SU-DHL-6 (cell line): ENCODE measurements around the gene DNAH14.

Experiments used
- H2AFZ ChIP-seq: fragments of 200-600 bp; sonication (generic); 2 replicates; pipeline ENCODE4 v1.6.1; 2014; ENCODE audit warnings: low read depth, mild to moderate bottlenecking, moderate library complexity, mixed read lengths, antibody characterized with exemption, low read length; ENCODE audit not compliant: severe bottlenecking
- H3F3A ChIP-seq: fragments of 200-600 bp; shearing (Covaris generic); 2 replicates; pipeline ENCODE4 v1.6.0; 2016; ENCODE audit warnings: antibody characterized with exemption, mild to moderate bottlenecking; ENCODE audit not compliant: insufficient read depth
- H3K27ac ChIP-seq: fragments of 200-600 bp; sonication (generic); 2 replicates; pipeline ENCODE4 v1.5.1; 2016; ENCODE audit warnings: low read depth, mild to moderate bottlenecking, low read length, moderate library complexity, mixed read lengths
- H3K27me3 ChIP-seq: fragments of 200-600 bp; sonication (generic), shearing (Covaris generic); 2 replicates; pipeline ENCODE4 v1.6.0; 2014; ENCODE audit warnings: mild to moderate bottlenecking, low read length
- H3K36me3 ChIP-seq: fragments of 200-600 bp; sonication (generic); 2 replicates; pipeline ENCODE4 v1.6.1; 2014; ENCODE audit warnings: mild to moderate bottlenecking, low read length, mixed read lengths
- H3K4me2 ChIP-seq: fragments of 300-600, 200-600 bp; shearing (Covaris generic), sonication (generic); 2 replicates; pipeline ENCODE4 v1.6.0; 2014; ENCODE audit warnings: low read length, low read depth, mild to moderate bottlenecking; ENCODE audit not compliant: poor library complexity, severe bottlenecking
- H3K4me3 ChIP-seq: fragments of 200-600 bp; sonication (generic); 2 replicates; pipeline ENCODE4 v1.5.1; 2014; ENCODE audit warnings: antibody characterized with exemption, low read length, mild to moderate bottlenecking, mixed read lengths; ENCODE audit not compliant: insufficient read depth, poor library complexity, severe bottlenecking
- H3K79me2 ChIP-seq: fragments of 200-600 bp; sonication (generic); 2 replicates; pipeline ENCODE4 v1.6.1; 2014; ENCODE audit warnings: mild to moderate bottlenecking, low read length, moderate library complexity; ENCODE audit not compliant: insufficient read depth
- H3K9ac ChIP-seq: fragments of 200-600 bp; sonication (generic); 2 replicates; pipeline ENCODE4 v1.7.0; 2014; ENCODE audit warnings: mild to moderate bottlenecking, low read length
- H3K9me2 ChIP-seq: fragments of 200-600 bp; sonication (generic); replicated peaks from 2 replicates; pipeline ENCODE4 v1.6.1; 2014; ENCODE audit warnings: low read length; ENCODE audit not compliant: insufficient read depth
- H3K9me3 ChIP-seq: fragments of 200-600 bp; sonication (generic); 2 replicates; pipeline ENCODE4 v1.6.1; 2014; ENCODE audit warnings: low read length, mixed read lengths; ENCODE audit not compliant: insufficient read depth
- H4K20me1 ChIP-seq: fragments of 200-600 bp; sonication (generic); 2 replicates; pipeline ENCODE4 v1.6.1; 2014; ENCODE audit warnings: low read depth, mild to moderate bottlenecking, antibody characterized with exemption, low read length, moderate library complexity, mixed read lengths
- EZH2phosphoT487 ChIP-seq: fragments of 200-600 bp; sonication (generic), shearing (Covaris generic); conservative IDR thresholded peaks from 2 replicates; pipeline ENCODE4 v1.6.1; 2018; ENCODE audit warnings: mild to moderate bottlenecking, antibody characterized with exemption, low read length, moderate library complexity, mixed read lengths
- TF ChIP-seq, protein P1 (sequence below): fragments of 200-600 bp; sonication (generic); IDR thresholded peaks from one replicate; pipeline ENCODE4 v1.5.1; 2017; ENCODE audit warnings: antibody characterized with exemption, mild to moderate bottlenecking, low read length, moderate library complexity; ENCODE audit not compliant: insufficient read depth, poor library complexity, severe bottlenecking

Gene DNAH14

DNA sequence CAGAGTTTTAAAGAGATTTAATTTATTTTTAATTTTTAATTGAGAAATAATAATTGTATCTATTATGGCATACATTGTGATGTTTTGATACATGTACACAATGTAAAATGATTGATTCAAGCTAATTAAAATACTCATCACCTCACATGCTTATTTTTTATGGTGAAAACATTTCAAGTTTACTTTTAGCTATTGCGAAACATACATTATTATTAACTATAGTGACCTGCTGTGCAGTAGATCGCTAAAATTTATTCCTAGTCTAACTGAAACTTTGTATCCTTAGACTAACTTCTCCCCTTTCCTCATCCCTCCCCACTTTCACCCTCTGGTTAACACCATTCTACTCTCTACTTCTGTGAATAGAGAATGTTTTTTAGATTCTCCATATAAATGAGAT lies 191.6 kb downstream of the DNAH14 start:
- Histone ChIP-seq H3F3A (no peaks in the 10 kb centered on the region), H3K27me3 (no peaks in the 10 kb centered on the region), H2AFZ (no peak overlapping the region), H3K27ac (no peak overlapping the region), H3K36me3 (no peaks in the 10 kb centered on the region), H3K9ac (no peak overlapping the region), H3K4me2 (no peak overlapping the region), H3K79me2 (no peaks in the 10 kb centered on the region), H3K4me3 (no peak overlapping the region), H3K9me2 (no peaks in the 10 kb centered on the region), H4K20me1 (no peaks in the 10 kb centered on the region), H3K9me3 (no peaks in the 10 kb centered on the region)
- TF ChIP-seq, protein P1, sequence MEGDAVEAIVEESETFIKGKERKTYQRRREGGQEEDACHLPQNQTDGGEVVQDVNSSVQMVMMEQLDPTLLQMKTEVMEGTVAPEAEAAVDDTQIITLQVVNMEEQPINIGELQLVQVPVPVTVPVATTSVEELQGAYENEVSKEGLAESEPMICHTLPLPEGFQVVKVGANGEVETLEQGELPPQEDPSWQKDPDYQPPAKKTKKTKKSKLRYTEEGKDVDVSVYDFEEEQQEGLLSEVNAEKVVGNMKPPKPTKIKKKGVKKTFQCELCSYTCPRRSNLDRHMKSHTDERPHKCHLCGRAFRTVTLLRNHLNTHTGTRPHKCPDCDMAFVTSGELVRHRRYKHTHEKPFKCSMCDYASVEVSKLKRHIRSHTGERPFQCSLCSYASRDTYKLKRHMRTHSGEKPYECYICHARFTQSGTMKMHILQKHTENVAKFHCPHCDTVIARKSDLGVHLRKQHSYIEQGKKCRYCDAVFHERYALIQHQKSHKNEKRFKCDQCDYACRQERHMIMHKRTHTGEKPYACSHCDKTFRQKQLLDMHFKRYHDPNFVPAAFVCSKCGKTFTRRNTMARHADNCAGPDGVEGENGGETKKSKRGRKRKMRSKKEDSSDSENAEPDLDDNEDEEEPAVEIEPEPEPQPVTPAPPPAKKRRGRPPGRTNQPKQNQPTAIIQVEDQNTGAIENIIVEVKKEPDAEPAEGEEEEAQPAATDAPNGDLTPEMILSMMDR, result no peak
- no peak for TF ChIP-seq EZH2phosphoT487

DNA sequence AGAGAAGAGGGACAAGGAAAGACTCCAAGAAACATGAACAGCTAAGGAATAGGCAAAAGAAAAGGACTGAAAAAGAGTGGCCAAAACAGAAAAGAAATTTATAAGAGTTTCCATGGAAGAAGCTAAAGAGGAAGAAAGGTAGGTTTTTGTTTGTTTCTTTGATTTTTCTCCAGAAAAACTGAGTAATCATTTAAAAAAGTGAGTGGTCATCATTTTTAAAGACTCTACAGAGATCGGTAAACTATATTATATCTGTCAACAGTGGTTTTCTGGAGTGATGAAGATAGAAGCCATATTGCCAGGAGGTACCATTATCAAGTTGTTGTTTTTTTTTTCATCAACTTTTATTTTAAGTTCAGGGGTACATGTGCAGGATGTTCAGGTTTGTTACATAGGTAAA lies 202.4 kb downstream of the DNAH14 start:
- Histone ChIP-seq H4K20me1 (no peaks in the 10 kb centered on the region), H3K9ac (no peak overlapping the region), H3F3A (no peaks in the 10 kb centered on the region), H3K4me2 (no peak overlapping the region), H3K27me3 (no peaks in the 10 kb centered on the region), H2AFZ (no peak overlapping the region), H3K9me2 (no peaks in the 10 kb centered on the region), H3K36me3 (no peaks in the 10 kb centered on the region), H3K9me3 (no peaks in the 10 kb centered on the region), H3K4me3 (no peak overlapping the region), H3K79me2 (no peaks in the 10 kb centered on the region), H3K27ac (no peak overlapping the region)
- TF ChIP-seq, protein P1, result no peak
- TF ChIP-seq EZH2phosphoT487, result no peak

DNA sequence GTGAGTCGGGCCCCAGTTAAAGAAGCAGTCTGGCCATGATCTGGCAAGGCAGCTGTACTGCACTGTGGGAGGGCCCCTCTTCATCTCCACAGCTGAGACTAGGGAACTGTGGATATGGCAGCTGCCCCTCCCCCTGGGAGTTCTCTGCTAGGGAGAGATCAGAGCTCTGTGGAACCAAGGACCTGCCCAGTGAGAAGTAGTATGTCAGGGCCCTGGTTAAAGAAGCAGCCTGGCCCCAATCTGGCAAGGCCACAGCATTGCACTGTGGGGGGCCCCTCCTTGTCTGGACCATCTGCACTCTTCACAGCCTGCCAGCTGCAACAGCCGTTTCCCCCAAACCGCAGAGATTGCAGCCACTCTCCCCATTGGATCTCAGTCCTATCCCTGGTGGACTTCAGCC lies 208.5 kb downstream of the DNAH14 start:
- Histone ChIP-seq H3K27ac (no peak overlapping the region), H4K20me1 (no peaks in the 10 kb centered on the region), H3K27me3 (no peaks in the 10 kb centered on the region), H3K9ac (no peak overlapping the region), H3K9me2 (no peaks in the 10 kb centered on the region), H3K9me3 (no peaks in the 10 kb centered on the region), H3K36me3 (no peaks in the 10 kb centered on the region), H3F3A (no peaks in the 10 kb centered on the region), H3K4me3 (no peak overlapping the region), H3K4me2 (no peak overlapping the region), H2AFZ (no peak overlapping the region), H3K79me2 (no peaks in the 10 kb centered on the region)
- TF ChIP-seq, protein P1, result no peak
- no peak for TF ChIP-seq EZH2phosphoT487
